NCI-H748 treated with DMSO at 0.1 percent for 48 hours (cell line): ENCODE measurements around the gene COL23A1.

ENCODE experiments used
- DNase-seq: peaks from one replicate; lab custom pipeline; 2025; lab: John Stamatoyannopoulos, UW

COL23A1 gene

DNA sequence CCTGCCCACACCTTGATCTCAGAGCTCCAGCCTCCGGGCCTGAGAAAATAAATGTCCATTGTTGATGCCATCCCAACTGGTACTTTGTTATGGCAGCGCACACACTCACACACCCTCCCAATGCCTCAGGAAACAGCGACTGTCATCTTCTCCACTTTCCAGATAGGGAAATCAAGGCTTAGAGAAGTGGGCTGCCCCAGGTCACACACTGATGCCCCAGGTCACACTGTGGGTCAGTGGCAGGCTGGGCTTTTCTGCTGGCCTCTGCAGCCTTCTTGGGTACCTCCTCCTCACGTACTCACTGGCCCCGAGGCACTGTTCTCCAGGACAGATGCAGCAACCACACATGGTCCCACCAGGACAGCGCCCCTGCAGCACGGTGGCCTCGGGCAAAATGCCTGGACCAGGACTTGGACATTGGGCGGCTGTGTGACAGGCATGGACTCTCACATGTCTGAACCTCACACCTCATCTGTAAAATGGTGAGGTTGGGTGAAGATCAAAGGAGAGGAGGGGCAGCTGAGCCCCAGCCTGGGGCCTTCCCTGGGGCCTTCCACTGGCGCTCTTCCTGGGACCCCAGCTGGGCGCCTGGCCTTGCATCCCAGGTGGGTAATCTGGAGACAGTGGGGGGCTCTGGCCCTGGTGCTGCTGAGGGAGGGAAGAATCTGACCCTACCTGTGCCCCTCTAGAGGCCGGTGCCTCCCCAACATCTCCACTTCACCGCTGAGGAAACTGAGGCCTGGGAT, 156.0 kb downstream of the COL23A1 start:
- DNase-seq = no peak

DNA sequence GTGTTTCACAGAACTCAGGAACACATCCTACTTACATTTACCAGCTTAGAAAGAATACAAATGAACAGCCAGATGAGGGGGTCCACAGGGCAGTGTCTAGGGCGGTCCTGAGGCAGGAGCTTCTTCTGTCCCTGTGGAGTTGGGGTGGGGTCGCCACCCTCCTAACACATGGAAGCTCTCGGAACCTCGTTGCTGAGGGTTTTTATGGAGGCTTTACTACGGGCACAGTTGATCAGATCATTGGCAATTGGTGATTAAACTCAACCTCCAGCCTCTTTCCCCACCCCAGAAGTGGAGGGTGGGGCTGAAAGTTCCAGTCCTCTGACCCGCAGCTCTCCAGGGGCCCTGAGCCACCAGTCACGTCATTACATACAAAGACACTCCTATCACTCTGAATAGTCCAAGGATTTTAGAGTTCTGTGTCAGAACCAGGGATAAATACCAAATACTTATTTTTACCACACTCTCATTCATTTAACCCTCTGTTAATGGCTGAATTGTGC, 156.9 kb downstream of the COL23A1 start:
- no peak for DNase-seq

GRCh38 chr5:178432421-178433272, 157.5 kb downstream of the COL23A1 start:
- no peak for DNase-seq

GRCh38 chr5:178431782-178432165, 158.4 kb downstream of the COL23A1 start:
- no peak for DNase-seq

GRCh38 chr5:178431063-178431781, 159.0 kb downstream of the COL23A1 start:
- no peak for DNase-seq

DNA sequence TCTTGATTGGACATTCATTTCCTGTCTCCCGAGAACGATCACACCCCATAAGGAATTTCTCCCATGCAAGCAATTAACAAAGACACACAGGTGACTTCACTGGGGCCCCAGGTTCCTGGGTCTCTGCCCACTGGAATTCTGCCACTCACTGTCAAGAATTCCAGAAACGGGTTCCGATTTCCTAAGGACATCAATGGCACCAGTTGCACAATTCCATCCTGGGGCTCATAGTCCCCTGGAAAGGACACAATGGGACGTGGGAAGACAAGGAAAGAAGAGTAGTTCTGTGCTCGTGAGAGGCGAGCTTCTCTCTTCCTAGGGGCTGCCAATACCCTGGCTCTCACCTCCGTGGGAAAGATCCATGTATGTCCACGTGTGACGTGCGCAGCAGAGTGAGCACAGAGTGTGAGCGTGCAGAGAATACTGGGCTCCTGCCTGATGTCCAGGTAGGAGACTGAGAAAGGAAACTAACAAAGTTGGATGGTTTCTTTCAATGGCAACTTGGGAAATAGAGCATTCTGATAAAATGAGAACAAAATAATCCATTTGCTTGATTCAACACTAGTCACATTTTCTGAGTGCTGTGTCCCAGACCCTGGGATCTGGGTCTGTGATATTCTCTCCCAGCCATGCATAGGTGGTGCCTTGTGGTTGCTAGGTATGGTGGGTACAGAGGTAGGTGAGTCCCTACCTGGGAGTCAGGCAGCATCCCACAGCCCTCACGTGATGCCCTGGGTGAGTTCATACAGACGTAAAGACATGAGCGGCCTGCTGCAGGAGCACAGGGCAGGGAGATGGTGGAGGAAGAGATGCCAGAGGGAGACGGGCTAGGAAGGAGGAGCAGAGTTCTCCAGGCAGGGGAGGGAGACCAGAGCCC, 159.8 kb downstream of the COL23A1 start:
- DNase-seq = no peak

GRCh38 chr5:178429491-178430185, 160.6 kb downstream of the COL23A1 start:
- DNase-seq = no peak

- DNase-seq = no peak
Observed at GRCh38 chr5:178429156-178429468, 161.1 kb downstream of the COL23A1 start.

- DNase-seq = no peak
Observed at GRCh38 chr5:178428341-178429155, 161.6 kb downstream of the COL23A1 start.

- DNase-seq = no peak
Observed at GRCh38 chr5:178427576-178428197, 162.5 kb downstream of the COL23A1 start.

GRCh38 chr5:178426326-178427130, 163.7 kb downstream of the COL23A1 start:
- DNase-seq = no peak

DNA sequence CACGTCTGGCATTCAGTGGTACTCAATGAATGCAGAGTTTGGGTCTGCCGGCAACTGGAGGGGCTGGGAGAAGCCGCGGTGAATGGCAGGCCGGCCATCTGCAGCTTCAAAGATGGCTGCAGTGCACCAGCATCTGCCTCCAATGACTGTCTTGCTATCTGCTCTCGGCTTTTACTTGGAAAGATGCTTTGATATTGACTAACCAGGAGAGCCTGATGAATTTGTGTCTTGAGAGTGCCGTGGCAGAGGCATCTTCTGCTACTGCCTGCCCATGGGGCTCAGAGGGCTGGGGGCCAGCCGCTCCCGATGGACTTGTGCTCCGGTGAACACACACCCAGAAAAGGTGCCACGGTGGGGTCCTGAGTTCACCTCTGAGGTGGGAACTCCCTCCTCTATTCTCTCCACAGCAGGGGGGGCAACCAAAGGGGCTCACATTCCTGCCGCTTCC, 164.5 kb downstream of the COL23A1 start:
- DNase-seq = no peak

- DNase-seq = no peak
Observed at GRCh38 chr5:178424810-178425177, 165.4 kb downstream of the COL23A1 start.

GRCh38 chr5:178423901-178424809, 166.0 kb downstream of the COL23A1 start:
- DNase-seq = no peak

- no peak for DNase-seq
Observed at GRCh38 chr5:178423431-178423830, 166.8 kb downstream of the COL23A1 start.

GRCh38 chr5:178422400-178422775, 167.8 kb downstream of the COL23A1 start:
- no peak for DNase-seq

DNA sequence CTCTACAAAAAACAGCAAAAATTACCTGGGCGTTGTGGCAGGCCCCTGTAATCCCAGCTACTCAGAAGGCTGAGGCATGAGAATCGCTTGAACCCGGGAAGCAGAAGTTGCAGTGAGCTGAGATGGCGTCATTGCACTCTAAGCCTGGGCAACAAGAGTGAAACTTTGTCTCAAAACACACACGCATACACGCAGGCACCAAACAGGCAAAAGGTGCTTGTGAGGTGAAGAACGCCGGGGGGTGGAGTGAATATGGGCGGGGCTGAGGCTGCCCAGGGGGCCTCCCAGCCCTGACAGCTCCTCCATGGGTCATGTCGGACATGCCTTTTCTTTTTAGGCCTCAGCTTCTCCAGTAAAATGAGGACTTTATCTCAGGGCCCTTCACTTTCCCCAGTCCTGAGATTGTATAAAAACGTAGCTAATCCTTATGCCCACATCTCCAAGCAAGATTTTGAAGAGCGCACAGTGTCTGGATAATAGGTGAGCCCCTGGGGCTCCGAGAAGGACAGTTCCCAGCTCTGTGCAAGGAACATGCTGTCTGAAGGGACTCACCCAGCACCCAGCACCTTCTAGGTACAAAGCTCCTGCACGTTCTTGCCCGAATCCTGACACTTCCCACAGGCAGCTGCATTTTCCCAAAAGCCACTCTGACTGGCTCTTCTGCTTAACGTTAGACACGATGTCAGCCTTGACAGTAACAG, 168.3 kb downstream of the COL23A1 start:
- no peak for DNase-seq
